ENCODE measurements around the gene GJD3.

Gene GJD3

GRCh38 chr17:40366076-40366860 lies 1.7 kb upstream of the GJD3 start:
- TF ChIP-seq POLR2AphosphoS5 (IDR thresholded peaks at IDR 0.05; ENCODE audit: low read depth, low read length), result no peak
- TF ChIP-seq FOXP2 (optimal IDR thresholded peaks at IDR 0.05; ENCODE audit: borderline replicate concordance, extremely low read depth, extremely low read length, insufficient read depth), result no peak
- no peak for TF ChIP-seq TAF1 (IDR thresholded peaks at IDR 0.05; ENCODE audit: borderline replicate concordance, insufficient read depth, low read length)
- TF ChIP-seq, protein P1, sequence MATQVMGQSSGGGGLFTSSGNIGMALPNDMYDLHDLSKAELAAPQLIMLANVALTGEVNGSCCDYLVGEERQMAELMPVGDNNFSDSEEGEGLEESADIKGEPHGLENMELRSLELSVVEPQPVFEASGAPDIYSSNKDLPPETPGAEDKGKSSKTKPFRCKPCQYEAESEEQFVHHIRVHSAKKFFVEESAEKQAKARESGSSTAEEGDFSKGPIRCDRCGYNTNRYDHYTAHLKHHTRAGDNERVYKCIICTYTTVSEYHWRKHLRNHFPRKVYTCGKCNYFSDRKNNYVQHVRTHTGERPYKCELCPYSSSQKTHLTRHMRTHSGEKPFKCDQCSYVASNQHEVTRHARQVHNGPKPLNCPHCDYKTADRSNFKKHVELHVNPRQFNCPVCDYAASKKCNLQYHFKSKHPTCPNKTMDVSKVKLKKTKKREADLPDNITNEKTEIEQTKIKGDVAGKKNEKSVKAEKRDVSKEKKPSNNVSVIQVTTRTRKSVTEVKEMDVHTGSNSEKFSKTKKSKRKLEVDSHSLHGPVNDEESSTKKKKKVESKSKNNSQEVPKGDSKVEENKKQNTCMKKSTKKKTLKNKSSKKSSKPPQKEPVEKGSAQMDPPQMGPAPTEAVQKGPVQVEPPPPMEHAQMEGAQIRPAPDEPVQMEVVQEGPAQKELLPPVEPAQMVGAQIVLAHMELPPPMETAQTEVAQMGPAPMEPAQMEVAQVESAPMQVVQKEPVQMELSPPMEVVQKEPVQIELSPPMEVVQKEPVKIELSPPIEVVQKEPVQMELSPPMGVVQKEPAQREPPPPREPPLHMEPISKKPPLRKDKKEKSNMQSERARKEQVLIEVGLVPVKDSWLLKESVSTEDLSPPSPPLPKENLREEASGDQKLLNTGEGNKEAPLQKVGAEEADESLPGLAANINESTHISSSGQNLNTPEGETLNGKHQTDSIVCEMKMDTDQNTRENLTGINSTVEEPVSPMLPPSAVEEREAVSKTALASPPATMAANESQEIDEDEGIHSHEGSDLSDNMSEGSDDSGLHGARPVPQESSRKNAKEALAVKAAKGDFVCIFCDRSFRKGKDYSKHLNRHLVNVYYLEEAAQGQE (IDR thresholded peaks at IDR 0.05; ENCODE audit: insufficient read depth in 1 of 2, low read depth in 2 of 2, low read length in 2 of 2), result no peak
- no peak for TF ChIP-seq SIN3A (IDR thresholded peaks at IDR 0.05; ENCODE audit: borderline replicate concordance, insufficient read depth, low read length)

- TF ChIP-seq TAF1 (IDR thresholded peaks at IDR 0.05; ENCODE audit: borderline replicate concordance, insufficient read depth, low read length) (no peak), POLR2AphosphoS5 (IDR thresholded peaks at IDR 0.05; ENCODE audit: low read depth, low read length) (no peak), FOXP2 (optimal IDR thresholded peaks at IDR 0.05; ENCODE audit: borderline replicate concordance, extremely low read depth, extremely low read length, insufficient read depth) (no peak), SIN3A (IDR thresholded peaks at IDR 0.05; ENCODE audit: borderline replicate concordance, insufficient read depth, low read length) (no peak)
- TF ChIP-seq, protein P1 (IDR thresholded peaks at IDR 0.05; ENCODE audit: insufficient read depth in 1 of 2, low read depth in 2 of 2, low read length in 2 of 2), result no peak
These were observed 369 bp upstream of the GJD3 start for GRCh38 chr17:40364906-40365305.

- TF ChIP-seq SIN3A (IDR thresholded peaks at IDR 0.05; ENCODE audit: borderline replicate concordance, insufficient read depth, low read length) (no peak), FOXP2 (optimal IDR thresholded peaks at IDR 0.05; ENCODE audit: borderline replicate concordance, extremely low read depth, extremely low read length, insufficient read depth) (no peak), POLR2AphosphoS5 (IDR thresholded peaks at IDR 0.05; ENCODE audit: low read depth, low read length) (no peak), TAF1 (IDR thresholded peaks at IDR 0.05; ENCODE audit: borderline replicate concordance, insufficient read depth, low read length) (no peak)
- TF ChIP-seq, protein P1 (IDR thresholded peaks at IDR 0.05; ENCODE audit: insufficient read depth in 1 of 2, low read depth in 2 of 2, low read length in 2 of 2), result no peak
These were observed 1.3 kb downstream of the GJD3 start for GRCh38 chr17:40363111-40363827.

DNA sequence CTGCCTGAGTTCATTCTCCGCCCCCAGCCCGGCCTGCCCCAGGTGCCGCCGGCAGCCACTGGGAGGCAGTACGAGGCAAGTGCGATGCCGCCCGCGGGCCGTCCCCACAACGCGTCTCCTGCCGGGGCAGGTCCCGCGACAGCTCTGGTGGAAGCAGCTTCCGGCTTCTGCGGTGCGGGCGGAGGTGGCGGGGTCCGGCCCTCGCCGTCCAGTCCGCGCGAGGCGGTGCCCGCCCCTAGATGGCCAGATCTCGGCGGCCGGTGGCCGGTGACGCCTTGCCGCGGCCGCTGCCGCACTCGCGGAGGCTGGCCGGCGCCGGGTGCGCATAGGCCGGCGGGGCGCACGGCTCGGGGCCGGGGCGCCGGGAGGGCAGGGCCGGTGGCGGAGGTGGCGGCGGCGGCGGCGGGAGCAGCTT lies 1.8 kb downstream of the GJD3 start:
- no peak for TF ChIP-seq SIN3A (IDR thresholded peaks at IDR 0.05; ENCODE audit: borderline replicate concordance, insufficient read depth, low read length)
- no peak for TF ChIP-seq TAF1 (IDR thresholded peaks at IDR 0.05; ENCODE audit: borderline replicate concordance, insufficient read depth, low read length)
- TF ChIP-seq FOXP2 (optimal IDR thresholded peaks at IDR 0.05; ENCODE audit: borderline replicate concordance, extremely low read depth, extremely low read length, insufficient read depth), result no peak
- TF ChIP-seq, protein P1 (IDR thresholded peaks at IDR 0.05; ENCODE audit: insufficient read depth in 1 of 2, low read depth in 2 of 2, low read length in 2 of 2), result no peak
- no peak for TF ChIP-seq POLR2AphosphoS5 (IDR thresholded peaks at IDR 0.05; ENCODE audit: low read depth, low read length)
